NCI-H2107 treated with DMSO at 0.1 percent for 48 hours (cell line): ENCODE data around the gene PGC.
"Not testable (repeated sequence)": the region's sequence is repeated elsewhere in the genome, so short reads cannot be mapped to it uniquely, and the experiment has no call there.

ENCODE experiments used
- DNase-seq: peaks from one replicate; lab custom pipeline; 2025; ENCODE audit not compliant: unreplicated experiment; lab: John Stamatoyannopoulos, UW

The PGC gene

GRCh38 chr6:41777551-41778285, 30.5 kb upstream of the PGC start:
- no peak for DNase-seq

GRCh38 chr6:41775293-41775882, 28.2 kb upstream of the PGC start:
- no peak for DNase-seq

- DNase-seq: no peak
Observed at GRCh38 chr6:41774841-41775240, 27.6 kb upstream of the PGC start.

- DNase-seq: no peak
Observed at GRCh38 chr6:41771058-41771983, 24.1 kb upstream of the PGC start.

GRCh38 chr6:41770381-41771057, 23.3 kb upstream of the PGC start:
- DNase-seq: no peak

GRCh38 chr6:41769376-41769775, 22.2 kb upstream of the PGC start:
- no peak for DNase-seq

GRCh38 chr6:41768545-41769308, 21.5 kb upstream of the PGC start:
- no peak for DNase-seq

GRCh38 chr6:41767112-41767833, 20.1 kb upstream of the PGC start:
- DNase-seq: no peak

- DNase-seq: not testable (repeated sequence)
Observed at GRCh38 chr6:41766043-41766664, 19.0 kb upstream of the PGC start.

- DNase-seq: no peak
Observed at GRCh38 chr6:41763470-41763869, 16.3 kb upstream of the PGC start.

- no peak for DNase-seq
Observed at GRCh38 chr6:41759905-41760579, 12.8 kb upstream of the PGC start.

- no peak for DNase-seq
Observed at GRCh38 chr6:41759106-41759904, 12.1 kb upstream of the PGC start.

GRCh38 chr6:41758641-41759035, 11.4 kb upstream of the PGC start:
- DNase-seq: no peak

- DNase-seq: no peak
Observed at GRCh38 chr6:41757931-41758640, 10.9 kb upstream of the PGC start.

- no peak for DNase-seq
Observed at GRCh38 chr6:41757271-41757670, 10.1 kb upstream of the PGC start.

GRCh38 chr6:41756354-41756753, 9.2 kb upstream of the PGC start:
- no peak for DNase-seq

- DNase-seq: no peak
Observed at GRCh38 chr6:41755895-41756294, 8.7 kb upstream of the PGC start.
